ENCODE measurements around the gene P2RY6.

Gene P2RY6

GRCh38 chr11:73277467-73277866 is 5.3 kb downstream of the P2RY6 start:
- in situ Hi-C loops (cut with HindIII; ENCODE audit: low sequenced_read_pairs) = no loop called here
- TF ChIP-seq, protein P1, sequence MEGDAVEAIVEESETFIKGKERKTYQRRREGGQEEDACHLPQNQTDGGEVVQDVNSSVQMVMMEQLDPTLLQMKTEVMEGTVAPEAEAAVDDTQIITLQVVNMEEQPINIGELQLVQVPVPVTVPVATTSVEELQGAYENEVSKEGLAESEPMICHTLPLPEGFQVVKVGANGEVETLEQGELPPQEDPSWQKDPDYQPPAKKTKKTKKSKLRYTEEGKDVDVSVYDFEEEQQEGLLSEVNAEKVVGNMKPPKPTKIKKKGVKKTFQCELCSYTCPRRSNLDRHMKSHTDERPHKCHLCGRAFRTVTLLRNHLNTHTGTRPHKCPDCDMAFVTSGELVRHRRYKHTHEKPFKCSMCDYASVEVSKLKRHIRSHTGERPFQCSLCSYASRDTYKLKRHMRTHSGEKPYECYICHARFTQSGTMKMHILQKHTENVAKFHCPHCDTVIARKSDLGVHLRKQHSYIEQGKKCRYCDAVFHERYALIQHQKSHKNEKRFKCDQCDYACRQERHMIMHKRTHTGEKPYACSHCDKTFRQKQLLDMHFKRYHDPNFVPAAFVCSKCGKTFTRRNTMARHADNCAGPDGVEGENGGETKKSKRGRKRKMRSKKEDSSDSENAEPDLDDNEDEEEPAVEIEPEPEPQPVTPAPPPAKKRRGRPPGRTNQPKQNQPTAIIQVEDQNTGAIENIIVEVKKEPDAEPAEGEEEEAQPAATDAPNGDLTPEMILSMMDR (IDR thresholded peaks at IDR 0.05; ENCODE audit: low read depth, low read length, missing control alignments) = no peak
- no peak overlapping the region for H3K4me3 ChIP-seq (ENCODE audit: low read depth, low read length)
- DNase-seq (ENCODE audit: low read depth) = no peak

DNA sequence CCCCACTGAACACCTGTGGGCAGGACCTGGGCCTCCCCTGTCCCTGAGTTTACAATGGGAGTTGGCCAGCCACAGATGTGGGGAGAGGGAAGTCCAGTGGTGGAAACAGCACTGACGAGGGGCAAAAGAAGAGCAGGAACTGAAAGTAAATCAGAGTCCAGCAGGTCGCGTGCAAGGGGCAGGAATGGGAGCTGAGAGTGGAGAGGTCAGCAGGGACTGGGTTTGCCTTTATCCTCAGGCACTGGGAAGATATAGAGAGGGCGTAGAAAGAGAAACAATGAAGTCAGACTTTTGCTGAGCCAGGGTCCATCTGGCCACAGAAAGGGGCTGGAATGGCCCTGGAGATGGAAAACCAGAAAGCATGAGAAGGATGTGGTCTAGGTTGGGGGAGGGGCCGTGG is 8.5 kb downstream of the P2RY6 start:
- TF ChIP-seq, protein P1 (IDR thresholded peaks at IDR 0.05; ENCODE audit: low read depth, low read length, missing control alignments) = no peak
- H3K4me3 ChIP-seq (ENCODE audit: low read depth, low read length) = no peak overlapping the region
- DNase-seq (ENCODE audit: low read depth) = no peak
- in situ Hi-C loops (cut with HindIII; ENCODE audit: low sequenced_read_pairs) = no loop called here

- H3K4me3 ChIP-seq (ENCODE audit: low read depth, low read length) = no peak overlapping the region
- no peak for DNase-seq (ENCODE audit: low read depth)
- in situ Hi-C loops (cut with HindIII; ENCODE audit: low sequenced_read_pairs) = no loop called here
- TF ChIP-seq, protein P1 (IDR thresholded peaks at IDR 0.05; ENCODE audit: low read depth, low read length, missing control alignments) = no peak
Measured at GRCh38 chr11:73281201-73281741, 9.1 kb downstream of the P2RY6 start.

GRCh38 chr11:73281796-73282660 is 9.9 kb downstream of the P2RY6 start:
- TF ChIP-seq, protein P1 (IDR thresholded peaks at IDR 0.05; ENCODE audit: low read depth, low read length, missing control alignments) = no peak
- no peak for DNase-seq (ENCODE audit: low read depth)
- in situ Hi-C loops (cut with HindIII; ENCODE audit: low sequenced_read_pairs) = no loop called here
- H3K4me3 ChIP-seq (ENCODE audit: low read depth, low read length) = no peak overlapping the region

- no peak for DNase-seq (ENCODE audit: low read depth)
- in situ Hi-C loops (cut with HindIII; ENCODE audit: low sequenced_read_pairs) = no loop called here
- TF ChIP-seq, protein P1 (IDR thresholded peaks at IDR 0.05; ENCODE audit: low read depth, low read length, missing control alignments) = no peak
- no peak overlapping the region for H3K4me3 ChIP-seq (ENCODE audit: low read depth, low read length)
Measured at GRCh38 chr11:73283276-73284000, 11.3 kb downstream of the P2RY6 start.

DNA sequence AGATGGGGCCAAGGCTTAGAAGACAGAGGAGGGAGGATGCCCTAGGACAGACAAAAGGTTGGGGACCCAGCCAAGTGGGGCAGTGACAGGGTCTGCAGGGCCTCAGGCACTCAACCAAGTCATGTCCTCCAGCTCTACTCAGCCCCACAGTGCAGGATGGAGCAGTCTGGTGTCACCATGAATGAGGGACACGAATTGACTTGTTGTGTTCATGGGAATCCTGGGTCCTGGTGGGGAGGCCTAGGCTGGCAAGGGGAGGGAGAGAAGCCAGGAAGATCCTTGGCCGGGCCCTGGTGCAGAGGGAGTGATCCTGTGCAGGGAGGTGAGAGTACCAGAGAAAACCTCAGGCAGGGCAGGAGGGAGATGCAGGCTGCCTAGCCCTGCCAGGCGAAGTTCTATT is 12.0 kb downstream of the P2RY6 start:
- DNase-seq (ENCODE audit: low read depth) = no peak
- TF ChIP-seq, protein P1 (IDR thresholded peaks at IDR 0.05; ENCODE audit: low read depth, low read length, missing control alignments) = no peak
- no peak overlapping the region for H3K4me3 ChIP-seq (ENCODE audit: low read depth, low read length)
- in situ Hi-C loops (cut with HindIII; ENCODE audit: low sequenced_read_pairs) = no loop called here
